Activated CD8-positive, alpha-beta T cell treated with anti-CD3 and anti-CD28 coated beads for 36 hours (primary cell): ENCODE results near the gene KRTAP16-1. TPM values are rescaled to one million over a fixed set of nuclear protein-coding genes. Genes with fewer than 3 reads are reported as not detected.

Source experiments
- ATAC-seq: fragments of 200-7000 bp; cut with Tn5 transposase; one replicate; pipeline ENCODE4 v1.10.0; 2021; ENCODE audit warnings: mild to moderate bottlenecking, moderate library complexity
- CTCF ChIA-PET: fragments of 350-600 bp; sonication (Branson Sonifier 250); formaldehyde crosslinking; loops from one replicate; lab custom pipeline; 2021; ENCODE audit warnings: antibody characterized with exemption; lab: Charles Lee
- POLR2A ChIA-PET: fragments of 350-600 bp; sonication (Branson Sonifier 250); formaldehyde crosslinking; loops from one replicate; lab custom pipeline; 2021; ENCODE audit warnings: antibody characterized with exemption; lab: Charles Lee
- DNase-seq: peaks from one replicate; pipeline ENCODE4 v3.0.0-alpha.2; 2020
- H3K27ac Mint-ChIP-seq: one replicate; pipeline ENCODE4 v1.8.0; 2021; ENCODE audit warnings: mild to moderate bottlenecking, mixed read lengths
- H3K27me3 Mint-ChIP-seq: one replicate; pipeline ENCODE4 v1.8.0; 2021; ENCODE audit warnings: mixed read lengths
- H3K36me3 Mint-ChIP-seq: one replicate; pipeline ENCODE4 v1.8.0; 2021; ENCODE audit warnings: low read depth, mixed read lengths
- H3K4me1 Mint-ChIP-seq: one replicate; pipeline ENCODE4 v1.8.0; 2021; ENCODE audit warnings: low read depth, mixed read lengths
- H3K4me3 Mint-ChIP-seq: one replicate; pipeline ENCODE4 v1.8.0; 2021; ENCODE audit warnings: mild to moderate bottlenecking, moderate library complexity, mixed read lengths
- H3K9me3 Mint-ChIP-seq: one replicate; pipeline ENCODE4 v1.8.0; 2021; ENCODE audit warnings: mixed read lengths
- intact Hi-C: fragments of 100-400 bp; cut with micrococcal nuclease; formaldehyde crosslinking; loops from one replicate; pipeline ENCODE4 v1.10.0; 2022
- total RNA-seq, 2 experiments: library from RNA; stranded (reverse); gene quantifications; one replicate each; pipeline ENCODE4 v1.2.3, GENCODE V29; 2021
- TF ChIP-seq, protein P1 (sequence below): fragments of 200-600 bp; IDR thresholded peaks from one replicate; pipeline ENCODE4 v1.8.0; 2022; ENCODE audit warnings: antibody characterized with exemption, mild to moderate bottlenecking

KRTAP16-1 gene
- total RNA-seq, 2 experiments from 2014 or later: not detected

DNA sequence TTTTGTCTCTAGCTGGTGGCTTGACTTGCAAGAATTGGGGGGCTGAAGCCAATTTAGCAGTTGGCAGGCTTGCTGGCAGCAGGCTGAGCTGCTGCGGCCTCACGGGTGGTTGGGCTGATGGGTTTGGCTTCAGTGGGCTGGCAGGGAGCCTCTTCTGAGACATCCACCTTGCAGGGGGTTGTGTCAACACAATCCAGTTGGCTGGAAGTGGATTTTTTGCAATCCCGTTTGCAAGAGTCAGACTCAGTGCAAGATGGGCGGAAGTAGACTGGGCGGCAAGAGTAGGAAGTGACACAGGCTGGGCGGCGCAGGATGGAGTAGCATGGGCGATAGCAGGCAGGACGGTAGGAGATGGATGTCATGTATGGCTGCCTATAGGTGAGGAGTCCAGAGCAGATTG is 1.5 kb downstream of the KRTAP16-1 start:
- H3K27me3 Mint-ChIP-seq: no peaks in the 10 kb centered on the region
- intact Hi-C loops: no loop called here
- TF ChIP-seq, protein P1, sequence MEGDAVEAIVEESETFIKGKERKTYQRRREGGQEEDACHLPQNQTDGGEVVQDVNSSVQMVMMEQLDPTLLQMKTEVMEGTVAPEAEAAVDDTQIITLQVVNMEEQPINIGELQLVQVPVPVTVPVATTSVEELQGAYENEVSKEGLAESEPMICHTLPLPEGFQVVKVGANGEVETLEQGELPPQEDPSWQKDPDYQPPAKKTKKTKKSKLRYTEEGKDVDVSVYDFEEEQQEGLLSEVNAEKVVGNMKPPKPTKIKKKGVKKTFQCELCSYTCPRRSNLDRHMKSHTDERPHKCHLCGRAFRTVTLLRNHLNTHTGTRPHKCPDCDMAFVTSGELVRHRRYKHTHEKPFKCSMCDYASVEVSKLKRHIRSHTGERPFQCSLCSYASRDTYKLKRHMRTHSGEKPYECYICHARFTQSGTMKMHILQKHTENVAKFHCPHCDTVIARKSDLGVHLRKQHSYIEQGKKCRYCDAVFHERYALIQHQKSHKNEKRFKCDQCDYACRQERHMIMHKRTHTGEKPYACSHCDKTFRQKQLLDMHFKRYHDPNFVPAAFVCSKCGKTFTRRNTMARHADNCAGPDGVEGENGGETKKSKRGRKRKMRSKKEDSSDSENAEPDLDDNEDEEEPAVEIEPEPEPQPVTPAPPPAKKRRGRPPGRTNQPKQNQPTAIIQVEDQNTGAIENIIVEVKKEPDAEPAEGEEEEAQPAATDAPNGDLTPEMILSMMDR: no peak
- ChIA-PET POLR2A (no interaction called here), CTCF (interaction anchor here (1.1 to 3.1 kb wide), 4 partner anchors 15 to 489 kb away, joined by 3 to 22 read pairs (median 6); no protein-coding TSS in a partner anchor)
- DNase-seq: no peak
- peak overlapping the region; percentile 86 for H3K27ac Mint-ChIP-seq
- H3K4me1 Mint-ChIP-seq: peaks cover 47% of the 10 kb centered on the region
- no peak for ATAC-seq
- no peaks in the 10 kb centered on the region for H3K9me3 Mint-ChIP-seq
- peak overlapping the region; percentile 54 for H3K4me3 Mint-ChIP-seq
- no peaks in the 10 kb centered on the region for H3K36me3 Mint-ChIP-seq

DNA sequence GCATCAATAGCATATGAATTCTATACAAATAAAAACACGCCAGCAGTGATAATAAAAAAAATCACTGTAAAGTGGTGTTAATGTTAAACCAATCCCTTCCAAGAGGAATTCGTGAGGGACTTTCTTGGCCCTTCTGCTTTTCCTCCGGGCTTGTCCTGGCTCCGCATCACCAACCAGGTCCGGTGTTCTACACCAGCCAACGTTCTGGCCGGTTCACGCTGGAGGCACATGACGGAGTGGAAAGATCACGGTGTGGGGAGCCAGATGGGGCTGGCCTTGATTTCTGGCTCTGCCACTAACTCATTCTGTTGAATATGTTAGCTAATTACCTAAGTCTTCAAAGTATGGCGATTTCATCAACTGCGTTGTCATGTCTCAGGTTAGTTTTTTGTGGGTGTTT is 5.0 kb downstream of the KRTAP16-1 start:
- Mint-ChIP-seq H3K27me3 (no peaks in the 10 kb centered on the region), H3K9me3 (peaks cover 2% of the 10 kb centered on the region), H3K36me3 (no peaks in the 10 kb centered on the region), H3K4me3 (no peak overlapping the region), H3K27ac (no peak overlapping the region), H3K4me1 (peaks cover 39% of the 10 kb centered on the region)
- ATAC-seq (no peak), DNase-seq (no peak)
- ChIA-PET CTCF (interaction anchor here (1.1 to 3.6 kb wide), 2 partner anchors 9 to 18 kb away, joined by 3 to 14 read pairs; no protein-coding TSS in a partner anchor), POLR2A (no interaction called here)
- intact Hi-C loops: no loop called here
- TF ChIP-seq, protein P1: no peak

DNA sequence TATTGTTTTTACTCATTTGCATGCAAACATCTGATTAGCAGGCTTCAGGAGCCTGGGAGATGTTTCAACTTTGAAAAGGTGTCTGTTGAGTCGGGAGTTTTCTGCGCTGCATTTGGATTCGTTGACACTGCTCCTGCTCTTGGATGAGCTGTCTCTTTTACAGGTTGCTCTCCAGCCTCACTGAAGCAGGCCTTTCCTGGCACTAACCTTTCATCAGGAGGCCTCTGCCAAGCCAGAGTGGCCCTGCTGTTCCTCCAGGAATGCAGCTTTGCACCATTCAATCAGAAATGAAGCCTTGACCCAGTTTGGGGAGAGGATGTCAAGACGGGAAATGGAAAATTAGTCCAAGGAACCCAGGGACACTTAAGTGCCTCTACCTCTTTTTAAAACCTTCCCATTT is 6.1 kb downstream of the KRTAP16-1 start:
- peaks cover 2% of the 10 kb centered on the region for H3K9me3 Mint-ChIP-seq
- TF ChIP-seq, protein P1: no peak
- DNase-seq (no peak), ATAC-seq (no peak)
- peaks cover 28% of the 10 kb centered on the region for H3K4me1 Mint-ChIP-seq
- H3K4me3 Mint-ChIP-seq: no peak overlapping the region
- intact Hi-C loops: no loop called here
- H3K36me3 Mint-ChIP-seq: no peaks in the 10 kb centered on the region
- H3K27ac Mint-ChIP-seq: no peak overlapping the region
- H3K27me3 Mint-ChIP-seq: no peaks in the 10 kb centered on the region
- CTCF ChIA-PET: interaction anchor here (0.8 to 3.6 kb wide), 2 partner anchors 13 to 19 kb away, joined by 3 to 14 read pairs; no protein-coding TSS in a partner anchor
- POLR2A ChIA-PET: interaction anchor here (1.3 kb wide), 1 partner anchor 19 kb away, joined by 3 read pairs; no protein-coding TSS in a partner anchor

DNA sequence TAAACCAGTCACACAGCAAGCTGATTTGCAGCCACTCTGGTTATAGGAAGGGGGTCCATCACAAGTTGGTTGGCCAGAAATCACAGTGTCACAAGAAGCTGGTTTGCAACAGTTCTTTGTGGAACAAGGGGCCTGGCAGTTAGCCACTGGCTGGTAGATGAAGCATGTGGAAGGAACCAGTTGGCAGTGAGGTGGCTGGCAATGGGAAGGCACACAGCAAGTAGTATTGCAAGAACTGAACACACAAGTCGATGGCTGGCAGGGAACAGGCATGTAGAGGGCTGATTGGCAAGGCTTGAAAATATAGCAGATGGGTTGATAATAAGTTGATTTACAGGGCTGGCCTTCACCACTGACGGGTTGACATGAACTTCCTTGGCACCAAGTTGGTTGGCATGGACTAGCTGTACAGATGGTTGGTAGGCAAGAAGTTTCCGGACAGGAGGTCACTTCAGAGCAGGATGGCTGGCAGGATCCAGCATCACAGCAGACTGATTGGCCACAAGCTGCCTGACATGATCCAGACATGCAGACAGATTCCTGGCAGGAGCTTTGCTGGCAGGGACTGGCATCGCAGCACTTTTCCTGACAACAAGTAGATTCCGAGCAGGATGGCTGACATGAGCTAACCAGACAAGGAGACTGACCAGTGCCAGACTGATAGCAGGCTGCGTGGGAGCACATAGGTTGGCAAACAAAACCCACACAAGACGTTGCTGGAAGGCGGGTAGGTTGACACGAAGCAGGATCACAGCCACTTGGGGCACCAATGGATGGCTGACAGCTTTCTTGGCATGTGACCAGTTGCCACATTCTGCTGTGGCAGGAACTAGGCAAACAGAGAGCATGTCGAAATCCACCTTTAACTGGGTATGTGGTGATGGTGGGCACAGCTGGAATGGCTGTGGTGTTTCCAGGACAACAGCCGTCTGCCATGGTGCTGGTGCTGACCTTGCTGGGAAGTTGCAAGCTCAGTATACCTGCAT is 6.9 kb downstream of the KRTAP16-1 start, which contains the start of gene KRTAP29-1:
TSS of gene KRTAP29-1 (minus strand) at position 936 of the 986 bp plus-strand sequence. CDS start at position 936, 0 bp downstream.
- Mint-ChIP-seq H3K4me1 (peaks cover 20% of the 10 kb centered on the region), H3K4me3 (no peak within 1 kb of the TSS), H3K27ac (no peak within 1 kb of the TSS), H3K9me3 (peaks cover 2% of the 10 kb centered on the region), H3K36me3 (no peaks in the 10 kb centered on the region), H3K27me3 (no peaks in the 10 kb centered on the region)
- ChIA-PET CTCF (interaction anchor here (1.1 to 3.6 kb wide), 2 partner anchors 11 to 20 kb away, joined by 4 to 14 read pairs; no protein-coding TSS in a partner anchor), POLR2A (interaction anchor here (1.3 kb wide), 1 partner anchor 20 kb away, joined by 3 read pairs; no protein-coding TSS in a partner anchor)
- intact Hi-C loops: no loop called here
- TF ChIP-seq, protein P1: no peak
- DNase-seq (no peak), ATAC-seq (no peak)
